HCT116 (cell line): ENCODE results near the gene CENPP. TPM values are rescaled to one million over a fixed set of nuclear protein-coding genes. Genes with fewer than 3 reads are reported as not detected.

Source experiments
- ATAC-seq: fragments of 200-7000 bp; cut with Tn5 transposase; 2 replicates; pipeline ENCODE4 v1.9.1; 2020; ENCODE audit warnings: mild to moderate bottlenecking, moderate library complexity
- BruUV-seq: library from RNA; stranded (reverse); fragments of 400-500 nt; replicated peaks from 2 replicates; lab custom pipeline; 2021; lab: Mats Ljungman, UMichigan
- CTCF ChIA-PET: fragments of 300-600 bp; sonication (Branson Sonifier 250); formaldehyde crosslinking; loops from one replicate; lab custom pipeline; 2021; ENCODE audit warnings: antibody characterized with exemption; lab: Charles Lee
- POLR2A ChIA-PET: fragments of 300-600, 350-600 bp; sonication (Branson Sonifier 250); formaldehyde crosslinking; loops from one replicate; lab custom pipeline; 2021; ENCODE audit warnings: antibody characterized with exemption; lab: Charles Lee
- RAD21 ChIA-PET, 2 experiments: fragments of 300-600 bp; sonication (Branson Sonifier 250); formaldehyde crosslinking; loops; one replicate each; lab custom pipeline; 2023; ENCODE audit warnings: low total read pairs in 2 of 2; ENCODE audit not compliant: uncharacterized antibody in 2 of 2, unreplicated experiment in 2 of 2, low non-redundant PET in 1 of 2; lab: Charles Lee
- DNase-seq: peaks from one replicate; pipeline ENCODE4 v3.0.0-alpha.2; 2010; ENCODE audit warnings: low read depth, low spot score
- H2AFZ ChIP-seq: fragments of 200-600 bp; shearing (Covaris generic), sonication (generic); 2 replicates; pipeline ENCODE4 v1.6.1; 2017; ENCODE audit warnings: low read depth, mixed run types, mixed read lengths, antibody characterized with exemption, low read length; ENCODE audit not compliant: poor library complexity, severe bottlenecking
- H3K27ac ChIP-seq: 2 replicates; pipeline ENCODE4 v1.5.1; 2012; ENCODE audit warnings: low read depth, low read length
- H3K27me3 ChIP-seq: fragments of 200-600 bp; sonication (generic); 2 replicates; pipeline ENCODE4 v1.6.1; 2016; ENCODE audit warnings: mixed run types, low read length, mixed read lengths; ENCODE audit not compliant: insufficient read depth
- H3K36me3 ChIP-seq, 2 experiments: fragments of 200-500 bp in 1 of 2; fragments of 200-600 bp in 1 of 2; sonication (Bioruptor generic) in 1 of 2; sonication (generic) in 1 of 2; 2 replicates each; pipeline versions ENCODE4 v1.5.1 to v1.6.1; 2014 to 2016; ENCODE audit warnings: low read length in 2 of 2, inconsistent platforms in 1 of 2, mixed read lengths in 1 of 2, mixed run types in 1 of 2; ENCODE audit not compliant: insufficient read depth in 2 of 2, control insufficient read depth in 1 of 2
- H3K4me1 ChIP-seq, 2 experiments: fragments of 200-600 bp in 1 of 2; sonication (generic) in 1 of 2; 2 replicates each; pipeline versions ENCODE4 v1.5.1 to v1.6.1; 2012 to 2017; ENCODE audit warnings: low read length in 2 of 2, inconsistent platforms in 1 of 2, mild to moderate bottlenecking in 1 of 2, mixed read lengths in 1 of 2, mixed run types in 1 of 2, moderate library complexity in 1 of 2; ENCODE audit not compliant: insufficient read depth in 2 of 2, control insufficient read depth in 1 of 2
- H3K4me2 ChIP-seq: fragments of 200-600 bp; sonication (generic); 2 replicates; pipeline ENCODE4 v1.6.1; 2017; ENCODE audit warnings: mixed run types, low read length, mixed read lengths
- H3K4me3 ChIP-seq, 2 experiments: fragments of 200-600 bp in 1 of 2; sonication (generic) in 1 of 2; replicated peaks in 1 of 2; 2 replicates each; pipeline ENCODE4 v1.5.1; 2011 to 2016; ENCODE audit warnings: low read length in 2 of 2, control low read depth in 1 of 2, low read depth in 1 of 2, mild to moderate bottlenecking in 1 of 2, mixed read lengths in 1 of 2, mixed run types in 1 of 2
- H3K79me2 ChIP-seq: fragments of 200-600 bp; sonication (generic); 2 replicates; pipeline ENCODE4 v1.6.1; 2017; ENCODE audit warnings: mild to moderate bottlenecking, mixed run types, low read length, moderate library complexity, mixed read lengths; ENCODE audit not compliant: insufficient read depth
- H3K9ac ChIP-seq: fragments of 200-600 bp; sonication (generic); 2 replicates; pipeline ENCODE4 v1.6.1; 2016; ENCODE audit warnings: low read length, mixed read lengths
- H3K9me2 ChIP-seq: fragments of 200-600 bp; sonication (generic), shearing (Covaris generic); 2 replicates; pipeline ENCODE4 v1.6.1; 2017; ENCODE audit warnings: mixed run types, mild to moderate bottlenecking, moderate library complexity; ENCODE audit not compliant: insufficient read depth
- H3K9me3 ChIP-seq, 2 experiments: fragments of 200-500 bp in 1 of 2; fragments of 200-600 bp in 1 of 2; sonication (Bioruptor generic) in 1 of 2; sonication (generic) in 1 of 2; 2 replicates each; pipeline ENCODE4 v1.6.1; 2014 to 2017; ENCODE audit warnings: low read length in 2 of 2, mixed read lengths in 2 of 2, inconsistent platforms in 1 of 2, low read depth in 1 of 2, mild to moderate bottlenecking in 1 of 2, mixed run types in 1 of 2, moderate library complexity in 1 of 2; ENCODE audit not compliant: control insufficient read depth in 1 of 2, insufficient read depth in 1 of 2
- H4K20me1 ChIP-seq: fragments of 200-600 bp; sonication (generic), shearing (Covaris generic); 2 replicates; pipeline ENCODE4 v1.6.1; 2017; ENCODE audit warnings: mixed run types, mild to moderate bottlenecking, moderate library complexity; ENCODE audit not compliant: insufficient read depth
- SIN3A ChIP-seq: IDR thresholded peaks from 2 replicates; pipeline ENCODE4 v1.6.1; 2012; ENCODE audit warnings: low read depth
- ZFX ChIP-seq: fragments of 450-650 bp; IDR thresholded peaks from 2 replicates; pipeline ENCODE4 v1.6.1; 2017
- intact Hi-C: fragments of 100-400 bp; cut with micrococcal nuclease; formaldehyde crosslinking; loops from 2 replicates; pipeline ENCODE4 v1.10.0; 2022
- microRNA-seq: library from miRNA; unstranded; fragments of <30 nt; microRNA quantifications from one replicate; pipeline ENCODE4, GENCODE V29; 2016; ENCODE audit warnings: borderline number of aligned reads
- total RNA-seq: library from RNA; stranded (reverse); gene quantifications from one replicate; pipeline ENCODE4 v1.2.1, GENCODE V29; 2021; ENCODE audit not compliant: unreplicated experiment
- TF ChIP-seq, protein P1 (sequence below): IDR thresholded peaks from 2 replicates; pipeline ENCODE4 v1.6.1; 2012

CENPP gene
- total RNA-seq, 1 experiment from 2014 or later = 7.0 TPM

- no peaks in the 10 kb centered on the region for H3K9me3 ChIP-seq
- H3K27ac ChIP-seq = peak overlapping the region; percentile 87
- H3K4me2 ChIP-seq = peak overlapping the region; percentile 91
- no peaks in the 10 kb centered on the region for H3K27me3 ChIP-seq
- intact Hi-C loops = no loop called here
- DNase-seq (no peak), ATAC-seq (peak; percentile 17)
- no peaks in the 10 kb centered on the region for H3K9me2 ChIP-seq
- H2AFZ ChIP-seq = no peak overlapping the region
- peak overlapping the region; percentile 83 for H3K9ac ChIP-seq
- peaks cover 68% of the 10 kb centered on the region for H3K79me2 ChIP-seq
- no peaks in the 10 kb centered on the region for H4K20me1 ChIP-seq
- H3K4me3 ChIP-seq = peak overlapping the region; percentile 72 to 90
- TF ChIP-seq ZFX (peak; percentile 56; the same call in 1 of the 2 replicates), SIN3A (peak; percentile 21; the same call in 1 of the 2 replicates)
- TF ChIP-seq, protein P1, sequence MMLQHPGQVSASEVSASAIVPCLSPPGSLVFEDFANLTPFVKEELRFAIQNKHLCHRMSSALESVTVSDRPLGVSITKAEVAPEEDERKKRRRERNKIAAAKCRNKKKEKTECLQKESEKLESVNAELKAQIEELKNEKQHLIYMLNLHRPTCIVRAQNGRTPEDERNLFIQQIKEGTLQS = no peak
- ChIA-PET CTCF (interaction anchor here (1.2 to 2.0 kb wide), 2 partner anchors 122 to 529 kb away, joined by 3 to 7 read pairs; no protein-coding TSS in a partner anchor), RAD21 (no interaction called here), POLR2A (interaction anchor here (0.8 kb wide), 1 partner anchor 10 kb away, joined by 3 read pairs; no protein-coding TSS in a partner anchor)
- peaks cover 3 to 11% of the 10 kb centered on the region in 2 experiments; a peak in 1 of 4 replicates for H3K36me3 ChIP-seq
- H3K4me1 ChIP-seq = peaks cover 11 to 24% of the 10 kb centered on the region in 2 experiments; a peak in 3 of 4 replicates
- no TSS peak for BruUV-seq
Measured at GRCh38 chr9:92669527-92669889, 343.8 kb downstream of the CENPP start.

Small RNA genes lying within 50 kb of the gene (microRNA-seq; reads per million reads assigned to microRNA genes)
- not detected for gene MIR3651
- not detected for gene MIR4670

Other genes starting within 250 kb of the CENPP start
- gene SPTLC1, start 210.5 kb upstream of the CENPP start, total RNA-seq = 81.7 TPM
- 279 TPM for gene IARS1, start 32.3 kb upstream of the CENPP start, total RNA-seq
- gene NOL8, start 603 bp upstream of the CENPP start, total RNA-seq = 48.2 TPM
- 0.15 TPM for gene OGN, start 78.6 kb downstream of the CENPP start, total RNA-seq
- not detected for gene OMD, start 98.5 kb downstream of the CENPP start, total RNA-seq
- gene ASPN, start 156.6 kb downstream of the CENPP start, total RNA-seq = not detected
- not detected for gene ECM2, start 210.0 kb downstream of the CENPP start, total RNA-seq